HG03439 (cell line): ENCODE measurements around the gene ZNF276.
A peak's percentile ranks its signal among the peaks of the same experiment; 100 is the strongest.
"Not testable (repeated sequence)": the region's sequence is repeated elsewhere in the genome, so short reads cannot be mapped to it uniquely, and the experiment has no call there.

Experiments
- ATAC-seq: cut with Tn5 transposase; IDR thresholded peaks from one replicate; pipeline ENCODE4 v1.9.1; 2021; ENCODE audit warnings: mild to moderate bottlenecking, moderate library complexity; ENCODE audit not compliant: unreplicated experiment

Gene ZNF276

DNA sequence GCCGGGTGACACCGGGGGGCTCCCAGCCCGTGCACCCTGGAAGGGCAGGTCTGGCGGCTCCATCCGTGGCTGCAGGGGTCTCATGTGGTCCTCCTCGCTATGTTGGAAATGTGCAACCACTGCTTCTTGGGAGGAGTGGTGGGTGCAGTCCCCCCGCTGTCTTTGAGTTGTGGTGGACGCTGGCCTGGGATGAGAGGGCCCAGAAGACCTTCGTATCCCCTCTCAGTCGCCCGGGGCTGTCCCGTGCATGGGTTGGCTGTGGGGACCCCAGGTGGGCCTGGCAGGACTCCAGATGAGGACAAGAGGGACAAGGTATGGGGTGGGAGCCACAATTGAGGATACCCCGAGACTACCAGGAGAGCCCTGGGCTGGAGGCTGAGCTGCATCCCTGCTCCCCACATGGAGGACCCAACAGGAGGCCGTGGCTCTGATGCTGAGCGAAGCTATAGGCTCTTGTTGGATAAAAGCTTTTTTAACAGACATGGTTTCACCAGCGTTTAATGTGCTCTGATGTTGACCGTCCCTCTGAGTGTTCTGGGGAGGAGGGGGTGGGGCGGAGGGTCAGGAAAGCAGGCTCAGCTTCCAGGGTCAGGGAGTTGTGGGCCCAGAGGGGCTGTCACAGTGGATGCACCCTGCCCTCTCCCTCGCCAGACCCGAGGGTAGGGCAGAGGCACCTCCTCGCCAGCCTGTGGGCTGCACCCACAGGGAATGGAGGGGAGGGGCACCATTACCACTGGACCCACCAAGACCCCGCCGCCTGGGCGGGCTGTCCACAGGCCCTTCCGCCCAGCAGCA is 25.3 kb upstream of the ZNF276 start:
- no peak for ATAC-seq

DNA sequence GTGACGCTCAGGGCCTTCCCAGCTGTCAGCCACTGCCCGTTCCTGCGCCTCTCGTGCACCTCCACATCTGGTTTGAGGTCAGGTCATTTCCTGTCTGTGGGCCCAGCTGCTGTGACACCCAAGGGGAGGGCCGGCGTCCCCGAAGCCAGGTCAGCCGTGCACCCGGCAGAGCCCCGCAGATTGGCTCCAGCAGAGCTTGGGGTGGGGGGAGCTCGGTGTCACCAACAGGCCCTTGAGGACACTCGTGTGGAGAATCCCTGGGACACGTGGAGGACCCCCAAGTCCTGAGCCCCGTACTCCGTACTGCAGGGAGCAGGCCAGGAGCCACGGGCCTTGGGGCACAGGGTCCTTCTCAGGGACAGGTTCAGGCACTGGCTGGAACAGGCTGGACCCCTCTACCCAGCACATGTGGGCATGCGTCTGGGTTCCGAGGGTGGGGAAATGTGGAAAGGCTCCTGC is 24.6 kb upstream of the ZNF276 start:
- no peak for ATAC-seq

- no peak for ATAC-seq
Measured at GRCh38 chr16:89697161-89697615, 24.1 kb upstream of the ZNF276 start.

- no peak for ATAC-seq
Measured at GRCh38 chr16:89697616-89698331, 23.6 kb upstream of the ZNF276 start.

- not testable (repeated sequence) for ATAC-seq
Measured at GRCh38 chr16:89698717-89699116, 22.6 kb upstream of the ZNF276 start.

- ATAC-seq: not testable (repeated sequence)
Measured at GRCh38 chr16:89699629-89700099, 21.7 kb upstream of the ZNF276 start.

GRCh38 chr16:89700100-89700648 is 21.2 kb upstream of the ZNF276 start:
- ATAC-seq: peak; percentile 46

GRCh38 chr16:89700649-89701424 is 20.5 kb upstream of the ZNF276 start:
- peak; percentile 2 for ATAC-seq

DNA sequence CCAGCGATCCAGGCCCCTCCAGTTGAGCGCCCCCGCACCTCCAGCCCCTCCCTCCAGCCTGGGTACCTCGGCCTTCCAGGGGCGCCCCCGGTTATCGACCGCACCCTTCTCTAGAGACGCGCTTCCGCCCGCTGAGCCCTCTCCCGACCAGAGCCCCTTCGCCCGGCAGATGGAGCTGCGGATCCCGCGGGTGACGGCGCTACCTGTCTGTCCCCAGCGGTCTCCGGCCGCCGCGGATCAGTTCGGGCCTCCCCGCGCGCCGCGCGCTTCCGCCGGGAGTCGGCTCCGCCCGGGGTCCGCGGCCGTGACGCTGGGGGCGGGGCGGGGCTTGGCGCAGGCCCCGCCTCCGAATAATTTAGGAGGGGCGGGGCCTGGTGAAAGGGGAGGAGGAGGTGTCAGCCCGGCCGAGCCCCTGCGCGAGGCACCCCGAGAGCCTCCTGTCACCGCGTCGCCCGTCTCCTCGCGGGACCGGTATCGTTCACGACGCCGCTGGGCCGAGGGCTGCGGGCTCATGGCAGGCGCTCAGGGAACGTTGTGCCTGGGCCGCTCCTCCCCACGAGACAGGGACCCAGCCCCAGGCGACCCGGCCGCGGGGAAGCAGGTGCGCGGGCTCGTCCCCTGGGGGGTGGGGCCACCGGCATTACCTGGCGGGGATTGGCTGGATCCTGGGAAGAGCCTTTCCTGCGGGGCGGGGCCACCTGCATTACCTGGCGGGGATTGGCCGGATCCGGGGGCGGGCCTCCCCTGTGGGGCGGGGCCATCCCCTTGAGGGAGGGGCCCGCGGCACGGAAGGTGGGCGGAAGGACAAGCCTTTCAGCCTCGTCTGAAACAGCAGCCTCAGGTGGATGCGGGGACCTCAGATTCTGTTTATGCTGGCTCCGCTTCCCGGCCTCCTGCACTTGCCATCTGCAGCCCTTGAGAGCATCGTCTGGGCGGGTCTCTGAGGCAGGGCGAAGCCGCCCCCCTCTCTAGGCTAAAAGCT is 19.6 kb upstream of the ZNF276 start, which contains the start of gene SPATA2L:
TSS of gene SPATA2L (minus strand) at position 281 of the 982 bp plus-strand sequence. CDS start 473 bp downstream, outside the sequence.
- peak; percentile 62 for ATAC-seq

DNA sequence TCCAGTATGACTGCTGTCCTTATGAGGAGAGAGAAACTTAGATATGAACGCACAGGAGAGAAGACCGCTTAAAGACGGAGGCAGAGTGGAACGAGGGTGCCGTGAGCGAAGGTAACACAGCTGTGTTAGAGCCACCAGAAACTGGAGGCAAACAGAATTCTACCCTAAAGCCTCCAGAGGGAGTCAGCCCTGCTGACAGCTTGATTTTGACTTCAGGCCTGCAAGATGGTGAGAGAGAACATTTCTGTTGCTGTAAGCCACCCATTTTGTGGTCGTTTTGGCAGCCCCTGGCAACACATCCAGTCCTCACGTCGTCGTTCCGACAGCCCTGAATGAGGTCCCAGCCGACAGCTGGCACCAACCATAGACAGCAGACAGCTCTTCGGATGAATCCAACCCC is 17.1 kb upstream of the ZNF276 start:
- no peak for ATAC-seq

DNA sequence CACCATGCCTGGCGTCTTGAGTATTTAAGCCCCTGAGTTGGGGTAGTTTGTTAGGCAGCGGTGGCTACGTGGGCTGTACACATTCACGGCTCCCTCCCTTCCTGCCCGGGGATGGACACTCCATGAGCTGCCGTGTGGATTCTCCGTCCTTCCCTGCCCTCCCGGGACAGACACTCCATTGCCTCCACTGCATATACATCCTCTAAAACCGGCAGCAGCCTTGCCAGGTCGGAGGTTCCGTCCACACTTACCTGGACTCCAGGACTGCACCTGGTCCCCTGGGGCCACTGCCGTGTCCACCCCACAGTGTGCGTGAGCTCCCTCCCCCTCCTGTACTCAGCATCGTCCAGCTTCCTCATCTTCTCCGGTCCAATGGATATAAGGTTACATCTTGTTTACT is 16.3 kb upstream of the ZNF276 start:
- ATAC-seq: no peak

DNA sequence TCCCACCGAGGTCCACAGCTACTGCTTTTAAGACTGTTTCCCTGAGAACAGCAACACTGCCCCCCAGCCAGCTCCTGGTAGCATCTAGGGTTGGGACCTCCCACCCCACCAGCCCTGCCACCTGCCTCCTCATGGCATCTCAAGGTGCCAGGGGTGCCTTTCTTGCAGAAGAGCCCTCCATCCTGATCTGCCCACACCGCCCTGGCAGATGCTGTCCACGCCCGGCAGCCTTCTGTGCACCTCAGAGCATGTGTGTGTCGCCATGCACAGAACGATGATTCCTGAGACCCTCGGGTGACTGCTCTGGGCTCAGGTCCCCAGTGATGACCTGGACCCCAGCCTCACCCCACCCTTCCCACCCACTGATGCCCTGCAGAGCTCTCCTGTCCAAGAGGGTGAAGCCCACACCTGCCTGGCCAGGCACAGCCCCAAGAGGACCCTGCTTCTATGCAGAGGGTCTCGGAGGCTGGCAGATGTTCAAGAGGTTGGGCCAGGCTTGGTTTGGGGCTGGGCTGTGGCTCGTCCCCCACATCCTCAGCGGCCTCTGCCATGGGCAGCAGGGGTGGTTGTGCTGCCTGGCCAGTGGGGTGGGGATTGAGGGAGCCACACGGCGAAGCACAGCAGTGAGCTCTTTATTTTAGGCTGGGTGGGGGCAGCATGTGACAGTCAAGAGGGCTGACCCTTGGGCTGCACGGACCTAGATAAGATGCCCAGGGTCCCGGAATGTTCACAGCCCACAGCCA is 14.6 kb upstream of the ZNF276 start:
- ATAC-seq: no peak

DNA sequence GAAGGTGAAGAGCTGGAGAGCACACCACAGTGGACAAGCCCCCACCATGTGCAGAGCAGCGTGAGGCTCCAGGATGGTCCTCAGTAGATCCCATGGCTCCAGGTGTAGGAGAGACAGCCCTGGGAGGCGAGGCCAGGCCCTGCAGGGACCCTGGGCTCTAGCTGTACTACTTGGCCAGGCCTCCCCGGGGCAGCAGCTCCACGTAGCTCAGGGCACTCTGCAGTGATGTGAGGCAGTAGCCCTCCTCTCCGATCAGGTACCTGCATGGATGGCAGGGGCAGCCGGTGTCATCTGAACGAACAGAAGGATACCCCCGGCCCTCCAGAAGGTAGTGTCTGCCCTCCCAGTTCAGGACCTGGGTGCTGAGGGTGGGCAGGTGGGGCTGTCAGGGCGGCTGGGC is 13.6 kb upstream of the ZNF276 start:
- no peak for ATAC-seq

DNA sequence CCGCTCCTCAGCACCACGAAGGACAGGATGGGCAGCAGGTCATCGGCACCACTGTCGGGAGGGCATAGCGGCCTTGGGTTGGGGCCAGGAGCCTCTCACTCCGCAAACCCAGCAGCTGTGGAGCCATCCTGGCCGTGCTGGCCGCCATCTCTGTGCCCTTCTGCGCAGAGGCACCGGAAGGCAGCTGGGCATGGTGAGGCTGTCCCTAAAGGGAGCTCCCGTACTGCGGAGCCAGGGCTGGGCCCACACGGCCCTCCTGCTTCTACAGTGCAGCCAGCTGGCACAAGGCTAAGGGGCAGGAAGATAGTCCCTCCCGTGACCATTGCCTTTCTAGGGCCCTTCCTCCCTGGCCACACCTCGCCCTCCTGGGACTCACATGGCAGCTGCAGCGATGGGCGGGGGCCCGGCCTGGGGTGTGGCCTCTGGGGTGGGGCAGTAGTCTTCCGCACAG is 12.8 kb upstream of the ZNF276 start:
- no peak for ATAC-seq

DNA sequence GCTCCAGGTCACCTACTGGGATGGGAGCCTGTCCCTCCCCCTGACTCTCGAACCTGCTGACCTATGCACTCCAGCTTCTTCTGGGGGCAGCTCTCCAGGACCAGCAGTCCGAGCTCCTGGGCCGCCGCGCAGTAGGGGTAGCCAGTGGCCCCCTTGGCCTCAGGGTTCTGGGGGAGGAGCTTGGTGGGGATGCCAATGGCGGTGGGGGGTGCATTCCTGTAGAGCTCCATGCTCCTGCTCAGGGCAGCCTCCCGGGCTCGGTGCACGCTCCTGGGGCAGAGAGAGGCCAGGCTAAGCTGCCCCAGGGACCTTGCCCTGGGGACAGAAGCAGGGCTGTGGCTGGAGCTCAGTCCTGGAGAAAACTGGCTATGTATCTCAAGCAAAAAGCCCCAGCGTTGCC is 12.2 kb upstream of the ZNF276 start:
- ATAC-seq: no peak

DNA sequence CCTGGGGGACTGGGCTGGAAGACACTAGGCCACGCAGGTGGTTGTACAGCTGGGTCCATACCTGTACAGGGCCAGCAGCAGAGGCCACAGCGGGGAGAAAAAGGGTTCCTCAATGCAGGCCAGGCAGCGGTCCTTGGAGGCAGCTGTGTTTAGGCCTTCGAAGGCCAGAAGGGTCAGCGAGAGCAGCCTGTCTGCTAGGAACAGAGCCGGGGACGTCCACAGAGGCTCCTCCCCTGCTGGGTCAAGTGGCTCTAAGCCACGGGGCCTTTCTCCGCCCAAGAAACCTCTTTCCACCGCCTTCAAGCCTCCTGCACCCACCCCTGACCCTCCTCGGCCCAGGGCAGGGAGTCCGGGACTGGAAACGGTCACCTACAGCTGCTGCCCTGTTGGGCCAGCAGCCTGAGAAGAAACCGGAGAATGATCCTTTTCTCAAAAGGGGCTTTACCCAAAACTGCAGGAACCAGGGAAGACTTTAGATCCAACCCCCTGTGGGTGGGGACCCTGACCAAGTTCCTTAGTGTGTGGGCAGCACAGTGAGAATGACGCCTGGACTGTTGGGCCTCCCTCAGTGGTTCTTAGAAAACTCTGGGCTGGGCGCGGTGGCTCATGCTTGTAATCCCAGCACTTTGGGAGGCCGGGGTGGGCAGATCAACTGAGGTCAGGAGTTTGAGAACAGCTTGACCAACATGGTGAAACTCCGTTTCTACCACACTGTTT is 11.5 kb upstream of the ZNF276 start:
- no peak for ATAC-seq

DNA sequence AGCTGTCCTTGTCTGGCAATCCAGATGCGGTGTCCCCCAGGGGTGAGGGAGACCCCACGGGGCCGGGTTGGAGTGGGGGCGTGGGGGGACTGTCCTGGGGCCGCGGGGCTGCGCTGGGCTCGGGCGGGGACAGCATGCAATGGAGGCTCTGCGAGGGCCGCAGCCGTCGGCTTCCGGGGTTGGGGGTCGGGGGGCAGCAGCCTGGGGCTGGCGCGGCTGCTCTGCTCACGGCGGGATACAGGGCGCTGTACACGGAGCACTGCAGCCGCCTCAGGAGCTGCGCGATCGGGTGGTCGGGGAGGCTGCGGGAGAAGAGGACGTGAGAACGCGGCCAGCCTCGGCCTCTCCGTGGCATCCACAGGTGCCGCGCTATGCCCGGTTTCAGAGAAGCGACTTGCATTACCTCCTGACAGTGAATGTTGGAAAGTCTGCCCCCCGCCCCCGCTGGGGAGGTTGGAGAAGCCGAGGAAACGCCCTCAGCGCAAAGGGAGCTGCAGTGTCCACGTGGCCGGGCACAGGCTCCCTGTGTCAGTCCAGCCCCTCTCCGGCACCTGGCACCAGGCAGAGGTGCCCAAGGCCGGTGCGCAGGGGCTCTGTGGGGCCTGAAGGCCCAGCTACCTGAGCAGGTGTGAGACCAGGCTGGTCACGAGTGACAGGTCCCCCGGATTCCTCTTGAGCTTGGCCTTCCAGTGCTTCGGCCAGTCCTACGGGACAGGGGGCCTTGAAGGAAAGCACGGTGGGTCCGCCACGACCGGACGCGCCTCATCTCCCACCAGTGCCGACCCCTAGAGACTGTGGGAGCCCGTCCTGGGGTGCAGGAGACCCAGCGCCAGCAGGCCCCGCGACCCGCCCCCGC is 10.4 kb upstream of the ZNF276 start:
- ATAC-seq: no peak
